GM23338 (cell line): Measurements from ENCODE around the gene ADPGK. TPM values are rescaled to one million over a fixed set of nuclear protein-coding genes. Genes with fewer than 3 reads are reported as not detected.

Experiments
- ATAC-seq: fragments of 200-7000 bp; cut with Tn5 transposase; 3 replicates; pipeline ENCODE4 v1.9.1; 2020
- DNase-seq: peaks from one replicate; pipeline ENCODE4 v3.0.0-alpha.2; 2015; ENCODE audit warnings: low spot score
- H2AFZ ChIP-seq: fragments of 200-600 bp; sonication (generic); 2 replicates; pipeline ENCODE4 v1.8.0; 2016; ENCODE audit warnings: antibody characterized with exemption, mild to moderate bottlenecking, moderate library complexity
- H3F3A ChIP-seq: fragments of 200-600 bp; sonication (generic); replicated peaks from 2 replicates; pipeline ENCODE4 v1.8.0; 2017; ENCODE audit warnings: antibody characterized with exemption, mixed run types, low read depth
- H3K27ac ChIP-seq: fragments of 200-600 bp; sonication (generic); 2 replicates; pipeline ENCODE4 v1.6.1; 2016; ENCODE audit warnings: low read depth
- H3K27me3 ChIP-seq: fragments of 200-600 bp; sonication (generic); 2 replicates; pipeline ENCODE4 v1.8.0; 2016; ENCODE audit warnings: mild to moderate bottlenecking, mixed run types, moderate library complexity; ENCODE audit not compliant: insufficient read depth
- H3K36me3 ChIP-seq: fragments of 200-600 bp; sonication (generic); 2 replicates; pipeline ENCODE4 v1.8.0; 2016; ENCODE audit warnings: mild to moderate bottlenecking; ENCODE audit not compliant: insufficient read depth
- H3K4me1 ChIP-seq: fragments of 200-600 bp; sonication (generic); 2 replicates; pipeline ENCODE4 v1.8.0; 2016; ENCODE audit warnings: mild to moderate bottlenecking, moderate library complexity; ENCODE audit not compliant: insufficient read depth
- H3K4me2 ChIP-seq: fragments of 200-600 bp; sonication (generic); 2 replicates; pipeline ENCODE4 v1.7.1; 2017; ENCODE audit warnings: mixed run types
- H3K4me3 ChIP-seq: fragments of 200-600 bp; sonication (generic); 2 replicates; pipeline ENCODE4 v1.6.1; 2016; ENCODE audit warnings: mixed run types
- H3K79me2 ChIP-seq: fragments of 200-600 bp; sonication (generic); replicated peaks from 2 replicates; pipeline ENCODE4 v1.8.0; 2017; ENCODE audit warnings: mild to moderate bottlenecking; ENCODE audit not compliant: insufficient read depth
- H3K9me2 ChIP-seq: fragments of 200-600 bp; sonication (generic); 2 replicates; pipeline ENCODE4 v1.8.0; 2017; ENCODE audit not compliant: insufficient read depth
- H4K20me1 ChIP-seq: fragments of 200-600 bp; sonication (generic); replicated peaks from 2 replicates; pipeline ENCODE4 v1.8.0; 2017; ENCODE audit warnings: mild to moderate bottlenecking; ENCODE audit not compliant: insufficient read depth
- H3K27ac Mint-ChIP-seq: 2 replicates; pipeline ENCODE4 v1.8.0; 2020; ENCODE audit warnings: inconsistent platforms, mild to moderate bottlenecking, moderate library complexity, mixed read lengths
- H3K27me3 Mint-ChIP-seq: 3 replicates; pipeline ENCODE4 v1.8.0; 2022; ENCODE audit warnings: low read depth, mild to moderate bottlenecking, moderate library complexity, mixed read lengths, inconsistent platforms; ENCODE audit not compliant: insufficient read depth, poor library complexity
- H3K36me3 Mint-ChIP-seq: 3 replicates; pipeline ENCODE4 v1.8.0; 2021; ENCODE audit warnings: low read depth, mild to moderate bottlenecking, inconsistent platforms, moderate library complexity, mixed read lengths
- H3K4me1 Mint-ChIP-seq: 3 replicates; pipeline ENCODE4 v1.8.0; 2020; ENCODE audit warnings: mild to moderate bottlenecking, inconsistent platforms, mixed read lengths
- H3K4me3 Mint-ChIP-seq: 3 replicates; pipeline ENCODE4 v1.8.0; 2021; ENCODE audit warnings: moderate library complexity, mild to moderate bottlenecking, inconsistent platforms, mixed read lengths
- H3K9me3 Mint-ChIP-seq: 3 replicates; pipeline ENCODE4 v1.8.0; 2020; ENCODE audit warnings: moderate library complexity, mild to moderate bottlenecking, inconsistent platforms, mixed read lengths
- CREB1 ChIP-seq: fragments of 250-450 bp; sonication (Bioruptor Pico); IDR thresholded peaks from 2 replicates; pipeline ENCODE4 v1.5.0; 2020; ENCODE audit warnings: low read depth, mild to moderate bottlenecking, moderate library complexity
- ETS1 ChIP-seq: IDR thresholded peaks from 2 replicates; pipeline ENCODE4 v1.6.1; 2016; ENCODE audit warnings: antibody characterized with exemption
- EZH2phosphoT487 ChIP-seq: fragments of 200-600 bp; sonication (generic); IDR thresholded peaks from one replicate; pipeline ENCODE4 v1.8.1; 2018; ENCODE audit warnings: antibody characterized with exemption; ENCODE audit not compliant: unreplicated experiment
- JUNB ChIP-seq: IDR thresholded peaks from one replicate; pipeline ENCODE4 v1.6.1; 2016; ENCODE audit warnings: antibody characterized with exemption; ENCODE audit not compliant: unreplicated experiment
- NANOG ChIP-seq: IDR thresholded peaks from 2 replicates; pipeline ENCODE4 v1.6.1; 2016; ENCODE audit warnings: antibody characterized with exemption, borderline replicate concordance
- REST ChIP-seq: IDR thresholded peaks from one replicate; pipeline ENCODE4 v1.6.1; 2018; ENCODE audit warnings: antibody characterized with exemption; ENCODE audit not compliant: unreplicated experiment
- ZNF462 ChIP-seq: fragments of 250-450 bp; sonication (Bioruptor Pico); IDR thresholded peaks from 2 replicates; pipeline ENCODE4 v1.5.0; 2020; ENCODE audit warnings: mild to moderate bottlenecking, moderate library complexity
- polyA plus RNA-seq: library from polyadenylated mRNA; unstranded; fragments of >200 nt; fragmentation: Nextera tagmentation; extraction: Ambion mirVana; gene quantifications from 2 replicates; pipeline ENCODE4 v1.2.1, GENCODE V29; 2016
- total RNA-seq: library from RNA; depleted of rRNA; stranded (reverse); fragments of >200 nt; shearing (Covaris generic); gene quantifications from 2 replicates; pipeline ENCODE4 v1.2.3, GENCODE V29; 2014

Gene ADPGK
- total and polyA plus RNA-seq, 2 experiments from 2014 or later: 21.5 to 57.0 TPM

GRCh38 chr15:72824112-72824511 is 40.6 kb upstream of the ADPGK start (continued):
- no peak for TF ChIP-seq ETS1
- no peak for TF ChIP-seq ZNF462 (CRISPR knock-in tag)
- TF ChIP-seq NANOG: no peak

- Histone ChIP-seq H3K4me1 (peaks cover 14% of the 10 kb centered on the region), H3K4me2 (peak overlapping the region; percentile 57), H3K4me3 (no peak overlapping the region), H3K27ac (no peak overlapping the region), H4K20me1 (0 out of 2 replicates have a peak, but pooled peaks cover 5% of the 10 kb centered on the region), H3K36me3 (no peaks in the 10 kb centered on the region), H3K9me2 (peaks cover 13% of the 10 kb centered on the region), H3K79me2 (no peaks in the 10 kb centered on the region; the same call in 1 of the 2 replicates), H3F3A (no peaks in the 10 kb centered on the region), H3K27me3 (no peaks in the 10 kb centered on the region), H2AFZ (peak overlapping the region; percentile 73)
- Mint-ChIP-seq H3K9me3 (no peaks in the 10 kb centered on the region), H3K4me1 (peaks cover 27% of the 10 kb centered on the region), H3K36me3 (no peaks in the 10 kb centered on the region), H3K27me3 (peaks cover 7% of the 10 kb centered on the region), H3K4me3 (no peak overlapping the region), H3K27ac (no peak overlapping the region)
- DNase-seq: no peak
- ATAC-seq: no peak
- TF ChIP-seq NANOG (no peak), JUNB (no peak), CREB1 (no peak), EZH2phosphoT487 (no peak), REST (no peak)
These were observed 36.7 kb upstream of the ADPGK start for GRCh38 chr15:72820278-72820677.
